HepG2 (cell line): ENCODE data around the gene TTPAL. TPM values are rescaled to one million over a fixed set of nuclear protein-coding genes. Genes with fewer than 3 reads are reported as not detected.
A peak's percentile ranks its signal among the peaks of the same experiment; 100 is the strongest.

Source experiments
- FOXA1 ChIP-seq, 2 experiments: fragments of 450-650 bp in 1 of 2; sonication (generic) in 1 of 2; formaldehyde crosslinking in 1 of 2; IDR thresholded peaks; 2 replicates each; pipeline versions ENCODE4 v1.4.0 to v1.6.1; 2016 to 2020; ENCODE audit warnings: missing genetic modification reagents in 1 of 2
- NCOR1 ChIP-seq: fragments of 200-600 bp; sonication (generic); IDR thresholded peaks from 2 replicates; pipeline ENCODE4 v1.7.0; 2017; ENCODE audit warnings: antibody characterized with exemption, low read length, borderline replicate concordance
- RFXANK ChIP-seq: IDR thresholded peaks from 2 replicates; pipeline ENCODE4 v1.6.1; 2016
- SP1 ChIP-seq, 2 experiments: fragments of 450-650 bp in 1 of 2; sonication (generic) in 1 of 2; formaldehyde crosslinking in 1 of 2; IDR thresholded peaks; 2 replicates each; pipeline versions ENCODE4 v1.4.0 to v1.6.1; 2016 to 2020; ENCODE audit warnings: missing genetic modification reagents in 1 of 2
- STAG1 ChIP-seq: sonication (generic); formaldehyde crosslinking; IDR thresholded peaks from 2 replicates; pipeline ENCODE4 v1.4.0; 2020; ENCODE audit warnings: missing genetic modification reagents
- ZBTB21 ChIP-seq: sonication (generic); formaldehyde crosslinking; IDR thresholded peaks from 2 replicates; pipeline ENCODE4 v1.4.0; 2020; ENCODE audit warnings: missing genetic modification reagents
- ZEB1 ChIP-seq: IDR thresholded peaks from 2 replicates; pipeline ENCODE4 v1.6.1; 2012; ENCODE audit warnings: mild to moderate bottlenecking, low read depth, inconsistent platforms; ENCODE audit not compliant: insufficient replicate concordance
- ZNF331 ChIP-seq: sonication (generic); formaldehyde crosslinking; IDR thresholded peaks from 2 replicates; pipeline ENCODE4 v1.4.0; 2020; ENCODE audit warnings: missing genetic modification reagents
- ZNF34 ChIP-seq: sonication (generic); formaldehyde crosslinking; IDR thresholded peaks from 2 replicates; pipeline ENCODE4 v1.4.0; 2020; ENCODE audit warnings: mild to moderate bottlenecking, missing genetic modification reagents, borderline replicate concordance
- ZNF432 ChIP-seq: sonication (generic); formaldehyde crosslinking; IDR thresholded peaks from 2 replicates; pipeline ENCODE4 v1.5.0; 2020; ENCODE audit warnings: missing genetic modification reagents, mild to moderate bottlenecking, borderline replicate concordance
- ZNF615 ChIP-seq: sonication (generic); formaldehyde crosslinking; IDR thresholded peaks from 2 replicates; pipeline ENCODE4 v1.5.0; 2020; ENCODE audit warnings: mild to moderate bottlenecking, missing genetic modification reagents, borderline replicate concordance
- polyA plus RNA-seq, 8 experiments: library from polyadenylated mRNA; depleted of rRNA in 3 of 8; stranded (reverse) in 7 of 8; unstranded in 1 of 8; fragments of >200 nt; fragmentation: Illumina TruSeq in 4 of 8; extraction: Trizol in 4 of 8; gene quantifications; 2 replicates each; pipeline versions ENCODE4 v1.2.1 to v1.2.3, GENCODE V29; 2011 to 2016; ENCODE audit warnings: low read depth in 4 of 8, missing spikeins in 1 of 8, mixed read lengths in 1 of 8; ENCODE audit not compliant: insufficient read depth in 1 of 8
- total RNA-seq, 5 experiments: library from RNA; depleted of rRNA; stranded (reverse); fragments of >200 nt; fragmentation: Illumina TruSeq; extraction: Trizol; gene quantifications; 2 replicates each; pipeline ENCODE4 v1.2.3, GENCODE V29; 2016; ENCODE audit warnings: low read depth in 1 of 5
- TF ChIP-seq, protein P1 (sequence below): sonication (generic); formaldehyde crosslinking; IDR thresholded peaks from 2 replicates; pipeline ENCODE4 v1.4.0; 2020; ENCODE audit warnings: mild to moderate bottlenecking, missing genetic modification reagents, borderline replicate concordance
- TF ChIP-seq, protein P2 (sequence below), 2 experiments: fragments of 450-650 bp in 1 of 2; sonication (generic) in 1 of 2; formaldehyde crosslinking in 1 of 2; IDR thresholded peaks; 2 replicates each; pipeline versions ENCODE4 v1.6.1 to v1.8.0; 2016 to 2022; ENCODE audit warnings: antibody characterized with exemption in 1 of 2, mild to moderate bottlenecking in 1 of 2, missing genetic modification reagents in 1 of 2
- TF ChIP-seq, protein P3 (sequence below): IDR thresholded peaks from 2 replicates; pipeline ENCODE4 v1.4.0; 2020; ENCODE audit warnings: mild to moderate bottlenecking, missing genetic modification reagents

Gene TTPAL
- total and polyA plus RNA-seq, 2 of the 13 experiments (the other 11 are each of a cell fraction or from before 2014, with no cell fraction given) = 4.3 to 18.8 TPM

DNA sequence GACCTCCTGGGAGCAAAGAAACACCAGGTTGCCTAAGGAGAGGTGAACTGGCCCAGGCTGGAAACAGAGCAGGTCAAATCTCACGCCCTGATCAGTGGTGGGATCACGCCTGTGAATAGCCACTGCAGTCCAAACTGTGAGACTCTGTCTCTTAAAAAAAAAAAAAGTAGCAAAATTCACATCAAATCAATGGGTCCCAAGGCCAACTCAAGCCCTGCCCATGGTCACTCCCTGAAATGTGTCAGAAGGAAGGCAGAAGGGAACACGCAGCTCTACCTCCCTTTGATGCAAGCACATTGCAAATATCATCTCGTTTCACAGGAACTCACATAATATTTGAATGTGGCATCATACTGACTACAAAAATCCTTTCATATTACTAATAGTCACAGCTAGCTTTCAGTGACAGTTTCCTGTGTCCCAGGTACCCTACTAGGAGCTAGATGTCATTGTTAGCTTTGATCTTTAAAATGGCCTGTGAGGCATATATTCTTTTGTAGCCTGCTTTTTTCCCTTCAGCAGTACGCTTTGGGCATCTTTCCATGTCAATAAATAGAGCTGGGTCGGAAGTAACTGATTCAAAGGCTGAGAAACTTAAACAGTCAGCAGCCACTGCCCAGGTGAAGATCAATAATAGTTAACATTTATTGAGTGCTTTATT, 14.4 kb upstream of the TTPAL start (continued):
- TF ChIP-seq, protein P1, sequence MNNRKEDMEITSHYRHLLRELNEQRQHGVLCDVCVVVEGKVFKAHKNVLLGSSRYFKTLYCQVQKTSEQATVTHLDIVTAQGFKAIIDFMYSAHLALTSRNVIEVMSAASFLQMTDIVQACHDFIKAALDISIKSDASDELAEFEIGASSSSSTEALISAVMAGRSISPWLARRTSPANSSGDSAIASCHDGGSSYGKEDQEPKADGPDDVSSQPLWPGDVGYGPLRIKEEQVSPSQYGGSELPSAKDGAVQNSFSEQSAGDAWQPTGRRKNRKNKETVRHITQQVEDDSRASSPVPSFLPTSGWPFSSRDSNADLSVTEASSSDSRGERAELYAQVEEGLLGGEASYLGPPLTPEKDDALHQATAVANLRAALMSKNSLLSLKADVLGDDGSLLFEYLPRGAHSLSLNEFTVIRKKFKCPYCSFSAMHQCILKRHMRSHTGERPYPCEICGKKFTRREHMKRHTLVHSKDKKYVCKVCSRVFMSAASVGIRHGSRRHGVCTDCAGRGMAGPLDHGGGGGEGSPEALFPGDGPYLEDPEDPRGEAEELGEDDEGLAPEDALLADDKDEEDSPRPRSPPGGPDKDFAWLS = no peak
- TF ChIP-seq ZNF615 (no peak), ZBTB21 (peak; percentile 96), ZNF34 (0 out of 2 replicates have a peak, but pooled peaks have one; percentile 10), NCOR1 (no peak), ZNF331 (CRISPR knock-in tag) (no peak), STAG1 (no peak; the same call in 1 of the 2 replicates), ZEB1 (peak; percentile 88), RFXANK (no peak), FOXA1 (IDR thresholded peaks at IDR 0.05) (no peak), FOXA1 (CRISPR knock-in tag; IDR thresholded peaks at IDR 0.05) (0 out of 2 replicates have a peak, but pooled peaks have one; percentile 15), SP1 (IDR thresholded peaks at IDR 0.05) (no peak), SP1 (CRISPR knock-in tag; IDR thresholded peaks at IDR 0.05) (no peak), ZNF432 (CRISPR knock-in tag) (no peak)
- TF ChIP-seq, protein P2, sequence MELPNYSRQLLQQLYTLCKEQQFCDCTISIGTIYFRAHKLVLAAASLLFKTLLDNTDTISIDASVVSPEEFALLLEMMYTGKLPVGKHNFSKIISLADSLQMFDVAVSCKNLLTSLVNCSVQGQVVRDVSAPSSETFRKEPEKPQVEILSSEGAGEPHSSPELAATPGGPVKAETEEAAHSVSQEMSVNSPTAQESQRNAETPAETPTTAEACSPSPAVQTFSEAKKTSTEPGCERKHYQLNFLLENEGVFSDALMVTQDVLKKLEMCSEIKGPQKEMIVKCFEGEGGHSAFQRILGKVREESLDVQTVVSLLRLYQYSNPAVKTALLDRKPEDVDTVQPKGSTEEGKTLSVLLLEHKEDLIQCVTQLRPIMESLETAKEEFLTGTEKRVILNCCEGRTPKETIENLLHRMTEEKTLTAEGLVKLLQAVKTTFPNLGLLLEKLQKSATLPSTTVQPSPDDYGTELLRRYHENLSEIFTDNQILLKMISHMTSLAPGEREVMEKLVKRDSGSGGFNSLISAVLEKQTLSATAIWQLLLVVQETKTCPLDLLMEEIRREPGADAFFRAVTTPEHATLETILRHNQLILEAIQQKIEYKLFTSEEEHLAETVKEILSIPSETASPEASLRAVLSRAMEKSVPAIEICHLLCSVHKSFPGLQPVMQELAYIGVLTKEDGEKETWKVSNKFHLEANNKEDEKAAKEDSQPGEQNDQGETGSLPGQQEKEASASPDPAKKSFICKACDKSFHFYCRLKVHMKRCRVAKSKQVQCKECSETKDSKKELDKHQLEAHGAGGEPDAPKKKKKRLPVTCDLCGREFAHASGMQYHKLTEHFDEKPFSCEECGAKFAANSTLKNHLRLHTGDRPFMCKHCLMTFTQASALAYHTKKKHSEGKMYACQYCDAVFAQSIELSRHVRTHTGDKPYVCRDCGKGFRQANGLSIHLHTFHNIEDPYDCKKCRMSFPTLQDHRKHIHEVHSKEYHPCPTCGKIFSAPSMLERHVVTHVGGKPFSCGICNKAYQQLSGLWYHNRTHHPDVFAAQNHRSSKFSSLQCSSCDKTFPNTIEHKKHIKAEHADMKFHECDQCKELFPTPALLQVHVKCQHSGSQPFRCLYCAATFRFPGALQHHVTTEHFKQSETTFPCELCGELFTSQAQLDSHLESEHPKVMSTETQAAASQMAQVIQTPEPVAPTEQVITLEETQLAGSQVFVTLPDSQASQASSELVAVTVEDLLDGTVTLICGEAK (IDR thresholded peaks at IDR 0.05) = no peak
- TF ChIP-seq, protein P2 (CRISPR knock-in tag; IDR thresholded peaks at IDR 0.05) = no peak; the same call in 1 of the 2 replicates
- TF ChIP-seq, protein P3, sequence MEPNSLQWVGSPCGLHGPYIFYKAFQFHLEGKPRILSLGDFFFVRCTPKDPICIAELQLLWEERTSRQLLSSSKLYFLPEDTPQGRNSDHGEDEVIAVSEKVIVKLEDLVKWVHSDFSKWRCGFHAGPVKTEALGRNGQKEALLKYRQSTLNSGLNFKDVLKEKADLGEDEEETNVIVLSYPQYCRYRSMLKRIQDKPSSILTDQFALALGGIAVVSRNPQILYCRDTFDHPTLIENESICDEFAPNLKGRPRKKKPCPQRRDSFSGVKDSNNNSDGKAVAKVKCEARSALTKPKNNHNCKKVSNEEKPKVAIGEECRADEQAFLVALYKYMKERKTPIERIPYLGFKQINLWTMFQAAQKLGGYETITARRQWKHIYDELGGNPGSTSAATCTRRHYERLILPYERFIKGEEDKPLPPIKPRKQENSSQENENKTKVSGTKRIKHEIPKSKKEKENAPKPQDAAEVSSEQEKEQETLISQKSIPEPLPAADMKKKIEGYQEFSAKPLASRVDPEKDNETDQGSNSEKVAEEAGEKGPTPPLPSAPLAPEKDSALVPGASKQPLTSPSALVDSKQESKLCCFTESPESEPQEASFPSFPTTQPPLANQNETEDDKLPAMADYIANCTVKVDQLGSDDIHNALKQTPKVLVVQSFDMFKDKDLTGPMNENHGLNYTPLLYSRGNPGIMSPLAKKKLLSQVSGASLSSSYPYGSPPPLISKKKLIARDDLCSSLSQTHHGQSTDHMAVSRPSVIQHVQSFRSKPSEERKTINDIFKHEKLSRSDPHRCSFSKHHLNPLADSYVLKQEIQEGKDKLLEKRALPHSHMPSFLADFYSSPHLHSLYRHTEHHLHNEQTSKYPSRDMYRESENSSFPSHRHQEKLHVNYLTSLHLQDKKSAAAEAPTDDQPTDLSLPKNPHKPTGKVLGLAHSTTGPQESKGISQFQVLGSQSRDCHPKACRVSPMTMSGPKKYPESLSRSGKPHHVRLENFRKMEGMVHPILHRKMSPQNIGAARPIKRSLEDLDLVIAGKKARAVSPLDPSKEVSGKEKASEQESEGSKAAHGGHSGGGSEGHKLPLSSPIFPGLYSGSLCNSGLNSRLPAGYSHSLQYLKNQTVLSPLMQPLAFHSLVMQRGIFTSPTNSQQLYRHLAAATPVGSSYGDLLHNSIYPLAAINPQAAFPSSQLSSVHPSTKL (CRISPR knock-in tag) = peak; percentile 77; the same call in 1 of the 2 replicates
